Limb (tissue), 2 donors: ENCODE results near the gene RXFP1.

Source experiments
- DNase-seq, 2 donors: peaks; one replicate each; pipeline ENCODE4 v3.0.0-alpha.2; 2016; ENCODE audit errors: extremely low spot score in 2 of 2

The RXFP1 gene

DNA sequence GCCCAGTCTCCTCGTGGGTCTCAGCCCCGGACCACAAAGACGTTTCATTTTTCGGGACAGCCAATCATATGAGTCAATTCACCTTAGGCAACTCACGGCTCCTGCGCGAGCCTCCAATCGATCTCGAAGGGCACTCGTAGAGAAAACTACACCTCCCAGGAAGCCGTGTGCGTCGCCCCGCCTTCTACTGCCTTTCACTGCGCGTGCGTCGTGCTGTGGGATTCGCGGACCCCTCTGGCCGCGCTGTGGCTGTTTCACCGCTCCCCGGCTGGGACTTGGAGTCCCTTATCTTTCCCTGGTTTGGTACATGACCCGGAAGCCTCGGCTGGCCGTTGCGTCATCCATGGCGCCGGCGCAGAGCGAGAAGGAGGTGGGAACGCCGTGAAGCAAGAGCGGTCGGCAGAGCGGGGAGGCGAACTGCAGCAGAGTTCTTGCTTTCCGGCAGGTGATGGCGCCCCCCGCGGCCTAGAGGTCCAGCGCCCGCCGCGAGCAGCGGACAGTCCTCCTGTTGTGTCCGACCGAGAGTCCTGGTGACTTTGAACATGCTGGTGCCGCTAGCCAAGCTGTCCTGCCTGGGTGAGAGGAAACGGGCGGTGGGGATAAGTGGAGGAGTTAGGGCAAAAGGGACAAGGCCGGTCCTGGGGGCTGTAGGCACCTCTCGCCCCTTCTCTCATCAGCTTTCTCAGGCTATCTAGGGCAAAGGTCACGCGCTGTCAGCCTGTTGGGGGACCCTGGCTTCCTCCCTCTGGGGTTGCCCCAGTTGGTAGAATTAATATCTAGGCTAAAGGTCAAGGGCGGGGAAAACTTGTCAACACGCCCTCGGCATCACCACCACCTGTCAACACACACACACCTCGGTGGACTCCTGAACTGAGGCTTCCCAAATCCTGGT is 150.5 kb downstream of the RXFP1 start, which contains the start of gene ETFDH:
Gene ETFDH, plus strand, starts transcription at position 382 of the 892 bp plus-strand sequence. Its CDS starts 161 bp downstream, at position 543.
- peak; percentile 99 for DNase-seq

DNA sequence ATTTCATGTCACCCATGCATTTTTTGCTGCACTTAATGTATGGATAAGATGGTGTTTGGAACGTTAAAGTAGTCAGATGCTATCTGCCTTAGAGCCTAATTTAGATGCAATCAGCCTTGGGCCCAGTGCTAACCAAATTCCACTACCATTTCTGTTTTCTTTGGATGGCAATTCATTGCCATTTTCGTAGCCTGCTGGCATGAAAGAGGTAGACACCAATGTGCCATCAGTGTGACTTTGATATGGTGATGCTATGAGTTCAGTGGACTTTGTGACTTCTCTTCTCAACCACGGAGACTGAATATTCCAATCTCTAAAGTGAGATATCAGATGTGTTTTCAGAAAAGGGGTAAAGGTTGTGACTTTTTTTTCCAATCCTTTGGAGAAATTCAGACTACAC is 152.0 kb downstream of the RXFP1 start:
- DNase-seq = no peak

DNA sequence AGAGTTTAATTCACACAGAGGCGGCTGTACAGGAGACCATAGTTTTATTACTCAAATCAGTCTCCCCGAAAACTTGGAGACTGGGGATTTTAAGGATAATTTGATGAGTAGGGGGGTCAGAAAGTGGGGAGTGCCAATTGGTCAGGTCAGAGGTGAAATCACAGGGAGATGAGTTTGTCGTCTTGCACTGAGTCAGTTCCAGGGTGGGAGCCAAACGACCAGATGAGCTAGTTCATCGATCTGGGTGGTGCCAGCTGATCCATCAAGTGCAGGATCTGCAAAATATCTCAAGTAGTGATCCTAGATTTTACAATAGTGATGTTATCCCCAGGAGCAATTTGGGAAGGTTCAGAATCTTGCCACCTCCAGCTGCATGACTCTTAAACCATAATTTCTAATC is 154.4 kb downstream of the RXFP1 start:
- DNase-seq = no peak

DNA sequence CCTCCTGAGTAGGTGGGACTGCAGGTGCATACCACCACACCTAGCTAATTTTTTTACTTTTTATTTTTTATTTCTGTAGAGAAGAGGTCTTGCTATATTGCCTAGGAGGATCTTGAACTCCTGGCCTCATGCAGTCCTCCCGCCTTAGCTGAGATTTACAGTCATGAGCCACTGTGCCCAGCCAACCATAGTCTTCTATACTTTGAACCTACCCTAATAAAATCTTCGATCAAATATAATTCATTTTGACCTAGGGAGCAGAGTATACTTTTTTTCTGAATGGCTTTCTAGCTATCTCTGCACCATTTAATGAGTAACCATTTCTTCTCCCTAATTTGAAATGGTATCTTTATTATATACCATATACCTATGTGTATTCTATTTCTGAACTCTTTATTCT is 157.1 kb downstream of the RXFP1 start:
- DNase-seq = no peak

DNA sequence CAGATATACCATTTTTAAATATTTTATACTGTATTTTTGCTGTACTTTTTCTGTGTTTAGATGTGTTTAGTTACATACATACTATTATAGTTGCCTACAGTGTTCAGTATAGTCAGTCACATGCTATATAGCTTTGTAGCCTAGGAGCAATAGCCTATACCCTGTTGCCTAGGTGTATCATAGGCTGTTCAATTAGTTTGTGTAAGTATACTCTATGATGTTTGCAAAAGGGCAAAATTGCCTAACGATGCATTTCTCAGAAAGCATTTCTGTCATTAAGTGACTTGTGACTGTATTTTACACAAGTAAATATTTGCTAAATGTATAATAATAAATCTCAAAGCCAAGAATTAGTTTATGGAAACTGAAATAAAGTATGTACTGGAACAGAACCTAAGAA is 159.9 kb downstream of the RXFP1 start:
- DNase-seq = no peak

DNA sequence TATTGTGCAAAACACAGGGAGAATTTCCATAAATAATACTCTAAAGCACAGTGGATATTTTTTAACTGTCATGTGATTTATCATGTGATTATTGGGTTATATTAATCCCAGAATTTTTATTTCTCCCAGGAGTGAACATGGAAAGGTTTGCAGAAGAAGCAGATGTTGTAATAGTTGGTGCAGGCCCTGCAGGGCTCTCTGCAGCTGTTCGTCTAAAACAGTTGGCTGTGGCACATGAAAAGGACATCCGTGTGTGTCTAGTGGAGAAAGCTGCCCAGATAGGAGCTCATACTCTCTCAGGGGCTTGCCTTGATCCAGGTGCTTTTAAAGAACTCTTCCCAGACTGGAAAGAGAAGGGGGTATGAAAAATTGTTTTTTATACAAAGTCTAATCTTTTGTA is 160.4 kb downstream of the RXFP1 start:
- DNase-seq = peak in 1 of 2 donors; percentile 7

DNA sequence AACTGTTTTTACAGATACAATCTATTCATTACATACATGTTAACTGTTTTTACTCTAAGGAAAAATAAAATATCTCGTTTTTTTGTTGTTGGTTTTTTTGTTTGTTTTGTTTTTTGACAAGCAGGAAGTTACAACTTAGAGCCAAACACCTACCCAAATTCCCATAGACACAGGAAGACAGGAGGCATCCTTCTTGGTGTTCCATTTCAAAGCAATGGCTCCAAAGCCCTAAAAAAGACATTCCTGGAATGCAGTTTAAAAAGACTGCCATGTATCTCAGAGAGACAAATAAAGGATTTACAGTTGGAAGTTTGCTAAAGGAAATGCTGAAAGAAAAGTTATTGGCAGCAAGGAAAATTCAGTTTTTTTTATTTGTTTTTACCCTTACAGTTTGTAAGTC is 167.1 kb downstream of the RXFP1 start:
- DNase-seq = no peak
